Neutrophil (primary cell): Measurements from ENCODE around the gene ELAC2.

ENCODE experiments used
- H3K27ac ChIP-seq: fragments of 200-600 bp; sonication (generic); 2 replicates; pipeline ENCODE4 v1.5.1; 2016; ENCODE audit warnings: mild to moderate bottlenecking, moderate library complexity
- H3K27me3 ChIP-seq: fragments of 200-600 bp; sonication (generic); 2 replicates; pipeline ENCODE4 v1.6.0; 2016; ENCODE audit warnings: mild to moderate bottlenecking
- H3K36me3 ChIP-seq: fragments of 200-600 bp; sonication (generic); 2 replicates; pipeline ENCODE4 v1.5.1; 2017
- H3K4me1 ChIP-seq, 2 experiments: fragments of 200-600 bp in 1 of 2; sonication (generic) in 1 of 2; 1 replicate in 1 of 2; 2 replicates in 1 of 2; pipeline versions ENCODE4 v1.5.1 to v1.6.1; 2013 to 2016; ENCODE audit warnings: low read depth in 1 of 2, low read length in 1 of 2, mild to moderate bottlenecking in 1 of 2, moderate library complexity in 1 of 2; ENCODE audit not compliant: control insufficient read depth in 1 of 2, insufficient read depth in 1 of 2
- H3K4me3 ChIP-seq, 2 experiments: fragments of 200-600 bp in 1 of 2; sonication (generic) in 1 of 2; 1 replicate in 1 of 2; 2 replicates in 1 of 2; pipeline ENCODE4 v1.5.1; 2013 to 2016; ENCODE audit warnings: low read depth in 1 of 2, low read length in 1 of 2, mild to moderate bottlenecking in 1 of 2, moderate library complexity in 1 of 2
- H3K9me3 ChIP-seq: fragments of 200-600 bp; sonication (generic); 2 replicates; pipeline ENCODE4 v1.5.1; 2016
- TF ChIP-seq, protein P1 (sequence below): fragments of 200-600 bp; sonication (generic); IDR thresholded peaks from 2 replicates; pipeline ENCODE4 v1.5.1; 2016; ENCODE audit warnings: antibody characterized with exemption

The ELAC2 gene

DNA sequence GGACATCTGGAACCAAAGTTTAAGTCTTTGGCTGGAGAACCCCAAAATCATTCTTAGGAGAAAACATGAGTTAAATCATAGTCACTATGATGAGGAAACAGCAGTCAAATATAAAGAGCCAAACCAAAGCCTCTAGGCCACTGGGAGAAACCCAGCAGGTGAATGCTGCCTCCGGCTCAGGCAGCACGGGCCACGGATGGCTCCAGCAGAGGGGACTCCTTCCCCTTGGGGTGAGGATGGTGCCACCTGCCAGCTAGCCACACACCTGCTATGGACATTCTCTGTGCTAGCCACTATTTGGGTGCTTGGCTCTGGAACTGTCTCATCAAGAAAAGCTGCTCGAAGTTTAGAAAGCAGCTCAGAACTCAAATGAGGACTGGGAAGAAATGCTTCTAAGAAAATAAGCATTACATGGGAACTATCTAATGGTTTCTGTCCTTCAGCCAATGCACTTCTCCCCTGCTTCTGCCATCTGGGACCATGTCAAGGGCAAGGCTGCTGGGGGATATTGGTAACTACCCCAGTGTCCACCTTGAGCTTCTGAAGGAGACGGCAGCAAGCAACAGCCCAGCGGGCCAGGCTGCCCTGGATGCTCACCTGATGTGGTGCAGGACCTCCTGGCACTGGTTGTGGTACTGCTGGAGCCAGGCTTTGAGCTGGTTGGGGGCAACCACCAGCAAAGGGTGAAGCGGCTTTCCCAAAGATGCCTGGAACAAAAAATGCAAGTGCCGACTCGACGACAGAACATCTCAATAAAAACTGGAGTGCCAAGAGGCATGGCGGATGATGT, 22.5 kb downstream of the ELAC2 start:
- Histone ChIP-seq H3K4me3 (no peak overlapping the region), H3K9me3 (no peaks in the 10 kb centered on the region), H3K27me3 (no peaks in the 10 kb centered on the region), H3K27ac (no peak overlapping the region), H3K36me3 (peaks cover 100% of the 10 kb centered on the region), H3K4me1 (no peaks in the 10 kb centered on the region)
- TF ChIP-seq, protein P1, sequence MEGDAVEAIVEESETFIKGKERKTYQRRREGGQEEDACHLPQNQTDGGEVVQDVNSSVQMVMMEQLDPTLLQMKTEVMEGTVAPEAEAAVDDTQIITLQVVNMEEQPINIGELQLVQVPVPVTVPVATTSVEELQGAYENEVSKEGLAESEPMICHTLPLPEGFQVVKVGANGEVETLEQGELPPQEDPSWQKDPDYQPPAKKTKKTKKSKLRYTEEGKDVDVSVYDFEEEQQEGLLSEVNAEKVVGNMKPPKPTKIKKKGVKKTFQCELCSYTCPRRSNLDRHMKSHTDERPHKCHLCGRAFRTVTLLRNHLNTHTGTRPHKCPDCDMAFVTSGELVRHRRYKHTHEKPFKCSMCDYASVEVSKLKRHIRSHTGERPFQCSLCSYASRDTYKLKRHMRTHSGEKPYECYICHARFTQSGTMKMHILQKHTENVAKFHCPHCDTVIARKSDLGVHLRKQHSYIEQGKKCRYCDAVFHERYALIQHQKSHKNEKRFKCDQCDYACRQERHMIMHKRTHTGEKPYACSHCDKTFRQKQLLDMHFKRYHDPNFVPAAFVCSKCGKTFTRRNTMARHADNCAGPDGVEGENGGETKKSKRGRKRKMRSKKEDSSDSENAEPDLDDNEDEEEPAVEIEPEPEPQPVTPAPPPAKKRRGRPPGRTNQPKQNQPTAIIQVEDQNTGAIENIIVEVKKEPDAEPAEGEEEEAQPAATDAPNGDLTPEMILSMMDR: no peak

DNA sequence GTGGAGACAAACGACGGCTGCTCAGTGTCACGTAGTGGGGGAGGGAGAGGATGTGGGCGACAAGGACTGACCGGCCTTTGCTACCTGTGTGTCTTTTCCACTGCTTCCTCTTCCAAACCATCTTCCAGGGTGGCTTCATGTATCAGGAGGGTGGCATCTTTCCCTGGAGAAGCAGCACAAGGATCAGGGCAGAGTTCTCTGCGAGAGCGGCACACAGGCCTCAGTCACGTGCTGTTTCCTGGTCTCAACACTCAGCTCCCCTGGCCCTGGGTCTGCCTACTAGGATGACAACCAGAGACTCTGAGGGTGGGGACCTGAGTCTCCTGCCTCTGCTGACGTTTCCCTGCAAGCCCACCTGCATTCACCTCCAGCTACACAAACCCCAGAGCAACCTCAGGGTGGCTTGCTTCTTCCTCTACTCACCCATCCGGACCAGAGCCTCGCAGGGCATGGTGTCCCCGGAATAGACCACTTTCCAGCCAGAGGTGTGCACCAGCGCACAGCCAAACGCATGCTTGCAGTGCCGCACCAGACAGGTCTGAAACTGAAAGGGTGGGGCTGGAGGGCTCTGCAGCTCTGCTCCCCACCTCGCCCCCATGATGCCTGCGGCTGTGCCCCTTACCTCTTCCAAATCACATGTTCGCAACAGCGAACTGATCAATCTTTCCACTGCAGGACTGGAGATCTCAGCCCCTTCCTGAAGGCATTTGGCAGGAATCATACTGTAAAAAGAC, 23.3 kb downstream of the ELAC2 start:
- H3K27ac ChIP-seq: no peak overlapping the region
- no peaks in the 10 kb centered on the region for H3K4me1 ChIP-seq
- no peaks in the 10 kb centered on the region for H3K27me3 ChIP-seq
- H3K9me3 ChIP-seq: no peaks in the 10 kb centered on the region
- H3K36me3 ChIP-seq: peaks cover 99% of the 10 kb centered on the region
- TF ChIP-seq, protein P1: no peak
- H3K4me3 ChIP-seq: no peak overlapping the region

DNA sequence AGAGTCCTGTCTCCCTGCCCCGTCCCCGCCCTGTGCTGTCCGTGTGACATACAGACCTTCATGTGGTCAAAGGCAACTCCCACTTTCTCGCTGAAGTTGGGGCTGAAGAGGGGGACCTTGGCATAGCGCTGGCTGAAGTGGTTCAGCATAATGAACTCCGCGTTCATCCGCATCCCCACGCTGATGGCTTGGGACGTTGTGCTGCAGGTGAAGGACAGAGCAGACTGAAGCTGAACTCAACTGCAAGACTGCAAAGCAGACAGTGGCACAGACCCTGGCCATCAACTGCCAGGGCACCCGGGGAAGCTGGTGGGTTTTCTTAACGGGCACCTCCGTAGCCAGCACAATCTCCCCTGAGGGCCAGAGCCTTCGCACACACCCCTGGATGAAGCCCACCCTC, 24.2 kb downstream of the ELAC2 start:
- Histone ChIP-seq H3K9me3 (no peaks in the 10 kb centered on the region), H3K4me3 (no peak overlapping the region), H3K27me3 (no peaks in the 10 kb centered on the region), H3K4me1 (no peaks in the 10 kb centered on the region), H3K27ac (no peak overlapping the region), H3K36me3 (peaks cover 90% of the 10 kb centered on the region)
- TF ChIP-seq, protein P1: no peak

DNA sequence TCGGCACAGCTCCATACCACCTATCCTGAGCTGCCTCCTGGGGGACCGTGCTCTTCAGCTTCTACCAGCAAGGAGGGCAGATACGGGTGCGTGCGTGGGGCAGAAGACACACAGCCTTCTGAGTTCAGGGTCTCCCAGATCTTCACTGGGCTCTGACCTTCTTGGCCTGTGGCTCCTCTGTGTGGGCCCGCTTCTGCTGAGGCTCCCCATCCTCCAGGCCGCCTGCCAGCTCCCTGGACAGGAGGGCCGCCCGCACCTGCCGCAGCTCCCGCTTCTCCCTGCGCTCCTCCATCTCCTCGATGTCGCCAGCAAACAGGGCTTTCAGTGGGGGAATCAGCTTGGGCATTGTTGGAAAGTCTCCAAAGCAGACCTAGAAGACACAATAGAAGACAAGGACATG, 25.2 kb downstream of the ELAC2 start:
- TF ChIP-seq, protein P1: no peak
- Histone ChIP-seq H3K4me3 (no peak overlapping the region), H3K9me3 (no peaks in the 10 kb centered on the region), H3K27me3 (no peaks in the 10 kb centered on the region), H3K36me3 (peaks cover 80% of the 10 kb centered on the region), H3K4me1 (no peaks in the 10 kb centered on the region), H3K27ac (no peak overlapping the region)

DNA sequence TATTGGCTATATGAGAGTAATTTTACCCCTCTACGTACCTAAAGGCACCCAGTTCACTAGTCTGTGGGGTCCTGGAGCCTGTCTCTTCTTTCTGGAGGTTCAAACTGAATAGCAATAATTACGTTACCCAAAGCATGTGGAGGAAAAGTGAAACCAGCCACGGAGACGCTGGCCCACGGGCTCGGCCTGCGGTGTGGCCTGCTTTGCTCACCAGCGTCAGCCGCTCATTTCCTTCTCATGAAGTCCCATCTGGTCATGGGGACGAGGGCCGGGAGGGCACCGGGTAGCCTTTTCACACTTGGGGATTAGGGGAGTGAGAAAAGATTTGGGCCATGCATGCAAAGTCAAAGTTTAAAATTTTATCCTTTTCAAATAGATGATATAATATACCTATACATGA, 26.9 kb downstream of the ELAC2 start:
- Histone ChIP-seq H3K9me3 (no peaks in the 10 kb centered on the region), H3K27ac (no peak overlapping the region), H3K4me1 (no peaks in the 10 kb centered on the region), H3K4me3 (no peak overlapping the region), H3K36me3 (peaks cover 63% of the 10 kb centered on the region), H3K27me3 (no peaks in the 10 kb centered on the region)
- TF ChIP-seq, protein P1: no peak
